SK-N-SH treated with all-trans-retinoic acid at 6 μM for 48 hours (cell line): Measurements from ENCODE around the gene ATG2A.

Experiments used
- ATAC-seq: fragments of 200-7000 bp; cut with Tn5 transposase; 3 replicates; pipeline ENCODE4 v1.9.1; 2020; ENCODE audit warnings: mild to moderate bottlenecking, moderate library complexity
- BACH2 ChIP-seq: fragments of 250-450 bp; sonication (Bioruptor Pico); IDR thresholded peaks from 2 replicates; pipeline ENCODE4 v1.9.0; 2021; ENCODE audit warnings: mild to moderate bottlenecking, borderline replicate concordance
- CSRNP3 ChIP-seq: fragments of 250-450 bp; sonication (Bioruptor Pico); IDR thresholded peaks from 2 replicates; pipeline ENCODE4 v1.5.1; 2021; ENCODE audit warnings: mild to moderate bottlenecking, moderate library complexity
- GLIS3 ChIP-seq: fragments of 250-450 bp; sonication (Bioruptor Pico); IDR thresholded peaks from 2 replicates; pipeline ENCODE4 v1.5.0; 2020; ENCODE audit warnings: mild to moderate bottlenecking, moderate library complexity
- ISL1 ChIP-seq: fragments of 250-450 bp; sonication (Bioruptor Pico); IDR thresholded peaks from 2 replicates; pipeline ENCODE4 v2.1.2; 2022; ENCODE audit warnings: mild to moderate bottlenecking, moderate library complexity
- OSR1 ChIP-seq: fragments of 250-450 bp; sonication (Bioruptor Pico); IDR thresholded peaks from 2 replicates; pipeline ENCODE4 v1.8.0; 2022; ENCODE audit warnings: moderate library complexity, mild to moderate bottlenecking, inconsistent platforms
- PATZ1 ChIP-seq: fragments of 250-450 bp; sonication (Bioruptor Pico); IDR thresholded peaks from 2 replicates; pipeline ENCODE4 v1.8.0; 2020; ENCODE audit warnings: mild to moderate bottlenecking, moderate library complexity, borderline replicate concordance
- POU6F1 ChIP-seq: fragments of 250-450 bp; sonication (Bioruptor Pico); IDR thresholded peaks from 2 replicates; pipeline ENCODE4 v1.8.0; 2021; ENCODE audit warnings: low read depth, mild to moderate bottlenecking, moderate library complexity, borderline replicate concordance
- RARB ChIP-seq: fragments of 250-450 bp; sonication (Bioruptor Pico); IDR thresholded peaks from 2 replicates; pipeline ENCODE4 v1.8.0; 2021; ENCODE audit warnings: mild to moderate bottlenecking, moderate library complexity
- SNAI2 ChIP-seq: fragments of 250-450 bp; sonication (Bioruptor Pico); IDR thresholded peaks from 2 replicates; pipeline ENCODE4 v1.5.0; 2020; ENCODE audit warnings: mild to moderate bottlenecking, moderate library complexity
- TCF4 ChIP-seq: fragments of 250-450 bp; sonication (Bioruptor Pico); IDR thresholded peaks from 2 replicates; pipeline ENCODE4 v1.8.0; 2021; ENCODE audit warnings: mild to moderate bottlenecking, moderate library complexity, borderline replicate concordance
- TOX ChIP-seq: fragments of 250-450 bp; sonication (Bioruptor Pico); IDR thresholded peaks from 2 replicates; pipeline ENCODE4 v1.8.0; 2021; ENCODE audit warnings: mild to moderate bottlenecking, moderate library complexity, borderline replicate concordance
- TSHZ2 ChIP-seq: fragments of 250-450 bp; sonication (Bioruptor Pico); IDR thresholded peaks from 2 replicates; pipeline ENCODE4 v1.5.0; 2020; ENCODE audit warnings: mild to moderate bottlenecking, moderate library complexity
- ZC3H10 ChIP-seq: fragments of 250-450 bp; sonication (Bioruptor Pico); IDR thresholded peaks from 2 replicates; pipeline ENCODE4 v1.5.1; 2021; ENCODE audit warnings: mild to moderate bottlenecking, moderate library complexity
- ZFP3 ChIP-seq: fragments of 250-450 bp; sonication (Bioruptor Pico); IDR thresholded peaks from 2 replicates; pipeline ENCODE4 v1.5.0; 2020; ENCODE audit warnings: mild to moderate bottlenecking, moderate library complexity
- ZNF565 ChIP-seq: fragments of 450-650 bp; formaldehyde crosslinking; conservative IDR thresholded peaks from 2 replicates; pipeline ENCODE4 v1.5.0; 2020; ENCODE audit warnings: low read depth, mild to moderate bottlenecking, moderate library complexity
- ZNF70 ChIP-seq: fragments of 450-650 bp; formaldehyde crosslinking; IDR thresholded peaks from 2 replicates; pipeline ENCODE4 v1.5.0; 2020; ENCODE audit warnings: mild to moderate bottlenecking, moderate library complexity
- ZNF8 ChIP-seq: fragments of 450-650 bp; formaldehyde crosslinking; IDR thresholded peaks from 2 replicates; pipeline ENCODE4 v1.5.0; 2020; ENCODE audit warnings: mild to moderate bottlenecking, moderate library complexity

Gene ATG2A

GRCh38 chr11:64917663-64917995, 620 bp upstream of the ATG2A start (continued):
- TF ChIP-seq PATZ1, result no peak

GRCh38 chr11:64916040-64916774, 802 bp downstream of the ATG2A start:
- TF ChIP-seq PATZ1 (no peak), SNAI2 (no peak), POU6F1 (CRISPR knock-in tag) (no peak), TCF4 (CRISPR knock-in tag) (no peak), TSHZ2 (CRISPR knock-in tag) (no peak), TOX (CRISPR knock-in tag) (no peak), OSR1 (CRISPR knock-in tag) (no peak), ZNF70 (no peak), ZFP3 (CRISPR knock-in tag) (no peak), ZC3H10 (CRISPR knock-in tag) (no peak), ZNF8 (CRISPR knock-in tag) (no peak), ZNF565 (CRISPR knock-in tag) (no peak), ISL1 (CRISPR knock-in tag) (no peak), CSRNP3 (no peak), BACH2 (CRISPR knock-in tag) (no peak)
- ATAC-seq, result peak; percentile 18

- TF ChIP-seq ISL1 (CRISPR knock-in tag) (no peak), RARB (CRISPR knock-in tag) (no peak), PATZ1 (no peak), GLIS3 (no peak), TOX (CRISPR knock-in tag) (no peak), ZNF70 (no peak)
- ATAC-seq, result no peak
Measured at GRCh38 chr11:64915376-64915887, 1.6 kb downstream of the ATG2A start.
